ENCODE data around the gene XXYLT1.

XXYLT1 gene

GRCh38 chr3:195184716-195185421 lies 86.1 kb downstream of the XXYLT1 start:
- DNase-seq (ENCODE audit: low spot score): no peak

GRCh38 chr3:195183071-195183776 lies 87.7 kb downstream of the XXYLT1 start:
- DNase-seq (ENCODE audit: low spot score): no peak

- DNase-seq (ENCODE audit: low spot score): no peak
Measured at GRCh38 chr3:195182470-195182795, 88.5 kb downstream of the XXYLT1 start.

GRCh38 chr3:195181741-195182469 lies 89.1 kb downstream of the XXYLT1 start:
- no peak for DNase-seq (ENCODE audit: low spot score)

- no peak for DNase-seq (ENCODE audit: low spot score)
Measured at GRCh38 chr3:195181113-195181498, 89.9 kb downstream of the XXYLT1 start.

GRCh38 chr3:195180490-195181112 lies 90.4 kb downstream of the XXYLT1 start:
- no peak for DNase-seq (ENCODE audit: low spot score)

- DNase-seq (ENCODE audit: low spot score): no peak
Measured at GRCh38 chr3:195179776-195180489, 91.0 kb downstream of the XXYLT1 start.

GRCh38 chr3:195178124-195178910 lies 92.6 kb downstream of the XXYLT1 start:
- no peak for DNase-seq (ENCODE audit: low spot score)

GRCh38 chr3:195177422-195178123 lies 93.4 kb downstream of the XXYLT1 start:
- DNase-seq (ENCODE audit: low spot score): no peak

- DNase-seq (ENCODE audit: low spot score): no peak
Measured at GRCh38 chr3:195176776-195177175, 94.2 kb downstream of the XXYLT1 start.

GRCh38 chr3:195175476-195176337 lies 95.3 kb downstream of the XXYLT1 start:
- no peak for DNase-seq (ENCODE audit: low spot score)

- DNase-seq (ENCODE audit: low spot score): no peak
Measured at GRCh38 chr3:195175076-195175475, 95.9 kb downstream of the XXYLT1 start.

- no peak for DNase-seq (ENCODE audit: low spot score)
Measured at GRCh38 chr3:195173657-195174056, 97.3 kb downstream of the XXYLT1 start.

- DNase-seq (ENCODE audit: low spot score): no peak
Measured at GRCh38 chr3:195172896-195173295, 98.1 kb downstream of the XXYLT1 start.

- no peak for DNase-seq (ENCODE audit: low spot score)
Measured at GRCh38 chr3:195172039-195172684, 98.8 kb downstream of the XXYLT1 start.

GRCh38 chr3:195171093-195171873 lies 99.7 kb downstream of the XXYLT1 start:
- DNase-seq (ENCODE audit: low spot score): no peak

- DNase-seq (ENCODE audit: low spot score): no peak
Measured at GRCh38 chr3:195170496-195170895, 100.5 kb downstream of the XXYLT1 start.

GRCh38 chr3:195169011-195169649 lies 101.8 kb downstream of the XXYLT1 start:
- no peak for DNase-seq (ENCODE audit: low spot score)

Measured in HuH-7 (cell line).